ENCODE results near the gene EPB41L2.
"Not testable (repeated sequence)": the region's sequence is repeated elsewhere in the genome, so short reads cannot be mapped to it uniquely, and the experiment has no call there.

Gene EPB41L2

GRCh38 chr6:131103296-131103695, 40.3 kb upstream of the EPB41L2 start:
- TF ChIP-seq CTCF (conservative IDR thresholded peaks at IDR 0.05; ENCODE audit: low read depth, low read length): no peak
- no peaks in the 10 kb centered on the region for H4K20me1 ChIP-seq (ENCODE audit: insufficient read depth)
- H3K4me2 ChIP-seq: no peak overlapping the region
- no peaks in the 10 kb centered on the region for H3K4me1 ChIP-seq (ENCODE audit: low read depth, poor library complexity, severe bottlenecking)
- H3K9ac ChIP-seq: no peak overlapping the region
- H3K79me2 ChIP-seq (ENCODE audit: insufficient read depth, low read depth): no peaks in the 10 kb centered on the region
- H3K27ac ChIP-seq: no peak overlapping the region
- H3K27me3 ChIP-seq (ENCODE audit: insufficient read depth, low read depth): no peaks in the 10 kb centered on the region
- no peak overlapping the region for H3K4me3 ChIP-seq (IDR thresholded peaks at IDR 0.05; ENCODE audit: insufficient read depth, low read depth, low read length)
- no peak overlapping the region for H2AFZ ChIP-seq (ENCODE audit: low read depth)
- no peaks in the 10 kb centered on the region for H3K36me3 ChIP-seq (ENCODE audit: insufficient read depth)

- Histone ChIP-seq H4K20me1 (ENCODE audit: insufficient read depth) (no peaks in the 10 kb centered on the region), H3K4me2 (no peak overlapping the region), H3K27me3 (ENCODE audit: insufficient read depth, low read depth) (no peaks in the 10 kb centered on the region), H3K9ac (no peak overlapping the region), H3K36me3 (ENCODE audit: insufficient read depth) (no peaks in the 10 kb centered on the region), H3K4me1 (ENCODE audit: low read depth, poor library complexity, severe bottlenecking) (no peaks in the 10 kb centered on the region), H3K27ac (no peak overlapping the region), H2AFZ (ENCODE audit: low read depth) (no peak overlapping the region), H3K79me2 (ENCODE audit: insufficient read depth, low read depth) (no peaks in the 10 kb centered on the region), H3K4me3 (IDR thresholded peaks at IDR 0.05; ENCODE audit: insufficient read depth, low read depth, low read length) (no peak overlapping the region)
- TF ChIP-seq CTCF (conservative IDR thresholded peaks at IDR 0.05; ENCODE audit: low read depth, low read length): no peak
Observed at GRCh38 chr6:131101911-131102680, 39.1 kb upstream of the EPB41L2 start.

DNA sequence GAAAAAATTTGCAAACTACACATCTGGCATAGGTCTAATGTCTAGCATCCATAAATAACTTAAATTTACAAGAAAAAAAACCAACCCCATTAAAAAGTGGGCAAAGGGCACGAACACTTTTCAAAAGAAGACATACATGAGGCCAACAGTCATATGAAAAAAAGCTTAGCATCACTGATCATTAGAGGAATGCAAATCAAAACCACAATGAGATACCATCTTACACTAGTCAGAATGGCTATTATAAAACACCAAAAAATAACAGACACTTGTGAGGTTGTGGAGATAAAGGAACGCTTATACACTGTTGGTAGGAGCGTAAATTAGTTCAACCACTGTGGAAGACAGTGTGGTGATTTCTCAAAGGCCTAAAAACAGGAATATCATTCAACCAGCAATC, 33.7 kb upstream of the EPB41L2 start:
- H3K4me3 ChIP-seq (IDR thresholded peaks at IDR 0.05; ENCODE audit: insufficient read depth, low read depth, low read length): no peak overlapping the region
- H3K79me2 ChIP-seq (ENCODE audit: insufficient read depth, low read depth): no peaks in the 10 kb centered on the region
- no peak overlapping the region for H3K27ac ChIP-seq
- TF ChIP-seq CTCF (conservative IDR thresholded peaks at IDR 0.05; ENCODE audit: low read depth, low read length): no peak
- no peak overlapping the region for H2AFZ ChIP-seq (ENCODE audit: low read depth)
- H3K36me3 ChIP-seq (ENCODE audit: insufficient read depth): no peaks in the 10 kb centered on the region
- no peaks in the 10 kb centered on the region for H4K20me1 ChIP-seq (ENCODE audit: insufficient read depth)
- no peak overlapping the region for H3K9ac ChIP-seq
- no peak overlapping the region for H3K4me2 ChIP-seq
- H3K4me1 ChIP-seq (ENCODE audit: low read depth, poor library complexity, severe bottlenecking): no peaks in the 10 kb centered on the region
- no peaks in the 10 kb centered on the region for H3K27me3 ChIP-seq (ENCODE audit: insufficient read depth, low read depth)

- no peaks in the 10 kb centered on the region for H3K4me1 ChIP-seq (ENCODE audit: low read depth, poor library complexity, severe bottlenecking)
- no peaks in the 10 kb centered on the region for H4K20me1 ChIP-seq (ENCODE audit: insufficient read depth)
- H2AFZ ChIP-seq (ENCODE audit: low read depth): no peak overlapping the region
- H3K27ac ChIP-seq: no peak overlapping the region
- no peak overlapping the region for H3K4me2 ChIP-seq
- no peak overlapping the region for H3K4me3 ChIP-seq (IDR thresholded peaks at IDR 0.05; ENCODE audit: insufficient read depth, low read depth, low read length)
- H3K27me3 ChIP-seq (ENCODE audit: insufficient read depth, low read depth): no peaks in the 10 kb centered on the region
- H3K9ac ChIP-seq: no peak overlapping the region
- no peak for TF ChIP-seq CTCF (conservative IDR thresholded peaks at IDR 0.05; ENCODE audit: low read depth, low read length)
- H3K36me3 ChIP-seq (ENCODE audit: insufficient read depth): no peaks in the 10 kb centered on the region
- H3K79me2 ChIP-seq (ENCODE audit: insufficient read depth, low read depth): no peaks in the 10 kb centered on the region
Observed at GRCh38 chr6:131093334-131093733, 30.3 kb upstream of the EPB41L2 start.

DNA sequence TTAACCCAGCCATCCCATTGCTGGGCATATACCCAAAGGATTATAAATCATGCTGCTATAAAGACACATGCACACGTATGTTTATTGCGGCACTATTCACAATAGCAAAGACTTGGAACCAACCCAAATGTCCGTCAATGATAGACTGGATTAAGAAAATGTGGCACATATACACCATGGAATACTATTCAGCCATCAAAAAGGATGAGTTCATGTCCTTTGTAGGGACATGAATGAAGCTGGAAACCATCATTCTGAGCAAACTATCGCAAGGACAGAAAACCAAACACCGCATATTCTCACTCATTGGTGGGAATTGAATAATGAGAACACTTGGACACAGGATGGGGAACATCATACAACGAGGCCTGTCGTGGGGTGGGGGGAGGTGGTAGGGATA, 28.9 kb upstream of the EPB41L2 start:
- not testable (repeated sequence) for H3K27me3 ChIP-seq (ENCODE audit: insufficient read depth, low read depth); H3K36me3 ChIP-seq (ENCODE audit: insufficient read depth); H2AFZ ChIP-seq (ENCODE audit: low read depth); H3K4me3 ChIP-seq (IDR thresholded peaks at IDR 0.05; ENCODE audit: insufficient read depth, low read depth, low read length); H3K79me2 ChIP-seq (ENCODE audit: insufficient read depth, low read depth); H3K27ac ChIP-seq; H4K20me1 ChIP-seq (ENCODE audit: insufficient read depth); H3K9ac ChIP-seq; H3K4me1 ChIP-seq (ENCODE audit: low read depth, poor library complexity, severe bottlenecking); H3K4me2 ChIP-seq

GRCh38 chr6:131090339-131090738, 27.3 kb upstream of the EPB41L2 start:
- not testable (repeated sequence) for H4K20me1 ChIP-seq (ENCODE audit: insufficient read depth); H2AFZ ChIP-seq (ENCODE audit: low read depth); H3K4me3 ChIP-seq (IDR thresholded peaks at IDR 0.05; ENCODE audit: insufficient read depth, low read depth, low read length); H3K27me3 ChIP-seq (ENCODE audit: insufficient read depth, low read depth); H3K4me2 ChIP-seq; H3K27ac ChIP-seq; H3K36me3 ChIP-seq (ENCODE audit: insufficient read depth); H3K4me1 ChIP-seq (ENCODE audit: low read depth, poor library complexity, severe bottlenecking); H3K79me2 ChIP-seq (ENCODE audit: insufficient read depth, low read depth); H3K9ac ChIP-seq

Measured in KMS-11 (cell line).